GM12891 (cell line): ENCODE results near the gene PDCD1.
A peak's percentile ranks its signal among the peaks of the same experiment; 100 is the strongest.

ENCODE experiments used
- DNase-seq: peaks from one replicate; pipeline ENCODE4 v3.0.0; 2011; ENCODE audit warnings: low spot score; ENCODE audit not compliant: insufficient read length
- FAIRE-seq: peaks from 2 replicates; lab custom pipeline; 2011; peaks lifted over from hg19 to GRCh38; lab: Jason Lieb, UNC
- PAX5 ChIP-seq: IDR thresholded peaks from 2 replicates; pipeline ENCODE4 v1.6.1; 2011; ENCODE audit warnings: low read length, moderate library complexity, mild to moderate bottlenecking; ENCODE audit not compliant: insufficient read depth, severe bottlenecking
- POLR2A ChIP-seq: IDR thresholded peaks from 2 replicates; pipeline ENCODE4 v1.6.1; 2011; ENCODE audit warnings: low read depth, low read length, control low read depth
- POLR2AphosphoS5 ChIP-seq: IDR thresholded peaks from 2 replicates; pipeline ENCODE4 v1.6.1; 2011; ENCODE audit warnings: low read depth, low read length, control low read depth
- POU2F2 ChIP-seq: IDR thresholded peaks from 2 replicates; pipeline ENCODE4 v1.6.1; 2011; ENCODE audit warnings: low read depth, mild to moderate bottlenecking, control low read depth, low read length, moderate library complexity
- SPI1 ChIP-seq: IDR thresholded peaks from 2 replicates; pipeline ENCODE4 v1.6.1; 2011; ENCODE audit warnings: low read depth, low read length, control low read depth
- TAF1 ChIP-seq: IDR thresholded peaks from 2 replicates; pipeline ENCODE4 v1.6.1; 2011; ENCODE audit warnings: low read depth, low read length, control low read depth

The PDCD1 gene

GRCh38 chr2:241852981-241853631 lies 5.6 kb downstream of the PDCD1 start:
- FAIRE-seq: no peak
- no peak for TF ChIP-seq PAX5
- TF ChIP-seq POLR2AphosphoS5: no peak
- TF ChIP-seq POU2F2: no peak
- no peak for TF ChIP-seq POLR2A
- no peak for TF ChIP-seq SPI1
- no peak for TF ChIP-seq TAF1

DNA sequence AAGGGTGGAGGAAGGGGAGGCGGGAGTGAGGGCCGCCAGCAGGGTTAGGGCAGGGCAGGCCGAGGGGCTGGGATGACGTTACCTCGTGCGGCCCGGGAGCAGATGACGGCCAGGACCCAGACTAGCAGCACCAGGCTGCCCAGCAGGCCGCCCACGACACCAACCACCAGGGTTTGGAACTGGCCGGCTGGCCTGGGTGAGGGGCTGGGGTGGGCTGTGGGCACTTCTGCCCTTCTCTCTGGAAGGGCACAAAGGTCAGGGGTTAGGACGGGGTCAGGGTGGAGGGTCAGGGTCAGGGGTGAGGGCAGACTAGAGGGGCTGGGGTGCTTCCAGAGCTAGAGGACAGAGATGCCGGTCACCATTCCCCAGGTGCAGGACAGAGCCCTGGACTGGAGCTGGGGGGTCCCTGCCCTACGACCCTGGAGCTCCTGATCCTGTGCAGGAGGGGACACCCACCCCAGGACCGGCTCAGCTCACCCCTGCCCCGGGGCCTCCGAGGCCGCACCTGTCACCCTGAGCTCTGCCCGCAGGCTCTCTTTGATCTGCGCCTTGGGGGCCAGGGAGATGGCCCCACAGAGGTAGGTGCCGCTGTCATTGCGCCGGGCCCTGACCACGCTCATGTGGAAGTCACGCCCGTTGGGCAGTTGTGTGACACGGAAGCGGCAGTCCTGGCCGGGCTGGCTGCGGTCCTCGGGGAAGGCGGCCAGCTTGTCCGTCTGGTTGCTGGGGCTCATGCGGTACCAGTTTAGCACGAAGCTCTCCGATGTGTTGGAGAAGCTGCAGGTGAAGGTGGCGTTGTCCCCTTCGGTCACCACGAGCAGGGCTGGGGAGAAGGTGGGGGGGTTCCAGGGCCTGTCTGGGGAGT lies 6.3 kb downstream of the PDCD1 start:
- TF ChIP-seq SPI1: no peak
- peak; percentile 11; the same call in 1 of the 2 replicates for TF ChIP-seq POLR2AphosphoS5
- no peak; the same call in 1 of the 2 replicates for TF ChIP-seq POLR2A
- no peak for TF ChIP-seq PAX5
- TF ChIP-seq TAF1: no peak
- TF ChIP-seq POU2F2: no peak
- FAIRE-seq: no peak
- DNase-seq: peak; percentile 21

More at GRCh38 chr2:241852981-241853631, 5.6 kb downstream of the PDCD1 start:
- DNase-seq: peak; percentile 22

- peak; percentile 16 for DNase-seq
- no peak for FAIRE-seq
- TF ChIP-seq POLR2A: no peak
- TF ChIP-seq PAX5: no peak
- TF ChIP-seq SPI1: no peak
- TF ChIP-seq POLR2AphosphoS5: no peak
- TF ChIP-seq POU2F2: no peak
Observed at GRCh38 chr2:241851325-241852115, 7.2 kb downstream of the PDCD1 start.

GRCh38 chr2:241850544-241851324 lies 8.0 kb downstream of the PDCD1 start:
- FAIRE-seq: no peak
- DNase-seq: peak; percentile 16
- TF ChIP-seq SPI1: no peak
- no peak; the same call in 1 of the 2 replicates for TF ChIP-seq POLR2A

DNA sequence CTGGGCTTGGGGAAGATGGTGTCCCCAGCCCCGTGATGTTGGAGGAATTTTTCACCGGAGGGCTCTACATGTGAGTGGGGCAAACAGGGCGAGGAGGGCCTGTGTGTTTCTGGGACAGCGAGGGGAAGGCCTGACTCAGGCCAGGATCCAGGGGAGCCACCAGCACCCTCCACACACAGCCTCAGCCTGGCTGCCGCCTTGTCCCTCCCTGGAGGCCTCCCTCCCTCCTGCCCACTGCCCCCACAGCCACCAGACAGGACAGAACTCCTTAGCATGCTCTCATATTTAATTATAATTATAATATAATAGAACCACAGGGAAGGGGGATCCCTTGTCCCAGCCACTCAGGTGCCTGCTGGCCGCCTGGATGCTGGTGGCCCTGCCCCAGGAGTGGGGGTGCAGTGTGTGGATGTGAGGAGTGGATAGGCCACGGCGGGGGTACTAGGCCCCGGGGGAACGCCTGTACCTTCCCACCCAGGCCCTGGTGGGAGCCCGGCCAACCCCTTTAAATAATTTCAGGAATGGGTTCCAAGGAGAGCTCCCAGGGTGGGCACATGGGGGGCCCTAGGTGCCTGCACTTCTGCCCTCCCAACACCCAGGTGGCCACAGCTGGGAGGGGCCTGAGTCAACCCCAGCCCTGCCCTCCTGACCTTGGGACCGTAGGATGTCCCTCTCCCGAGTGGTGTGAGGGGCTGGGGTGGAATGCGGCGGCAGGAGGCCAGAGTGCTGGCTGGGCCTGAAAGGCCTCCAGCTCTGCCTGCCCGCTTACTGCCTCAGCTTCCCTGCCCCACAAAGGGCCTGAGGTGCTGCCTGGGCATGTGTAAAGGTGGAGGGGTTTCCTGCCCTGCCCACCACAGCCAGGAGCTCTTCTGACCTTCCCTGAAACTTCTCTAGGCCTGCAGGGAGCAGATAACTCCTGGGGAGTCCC lies 8.8 kb downstream of the PDCD1 start:
- TF ChIP-seq POU2F2 (no peak), SPI1 (no peak), POLR2A (no peak), TAF1 (no peak), PAX5 (no peak), POLR2AphosphoS5 (no peak)
- FAIRE-seq: no peak
- peak; percentile 29 for DNase-seq

- FAIRE-seq: no peak
- no peak for DNase-seq
- no peak for TF ChIP-seq POU2F2
- TF ChIP-seq TAF1: no peak
- TF ChIP-seq PAX5: no peak
- no peak for TF ChIP-seq POLR2A
Observed at GRCh38 chr2:241848761-241849615, 9.7 kb downstream of the PDCD1 start.

GRCh38 chr2:241846406-241846805 lies 12.3 kb downstream of the PDCD1 start:
- FAIRE-seq (no peak), DNase-seq (no peak)
- TF ChIP-seq POU2F2 (no peak), PAX5 (no peak), SPI1 (no peak), POLR2A (no peak), POLR2AphosphoS5 (no peak), TAF1 (no peak)
